Heart left ventricle (tissue), 16 donors: ENCODE measurements around the gene SULF2. TPM values are rescaled to one million over a fixed set of nuclear protein-coding genes. Genes with fewer than 3 reads are reported as not detected.

Experiments used
- ATAC-seq, 4 donors: fragments of 200-7000 bp; cut with Tn5 transposase; one replicate each; pipeline ENCODE4 v1.9.1; 2020 to 2022; ENCODE audit warnings: moderate library complexity in 4 of 4, mild to moderate bottlenecking in 3 of 4, moderate number of reproducible peaks in 1 of 4
- DNase-seq, 5 donors: peaks; one replicate each; pipeline ENCODE4 v3.0.0-alpha.2; 2020
- H3K27ac ChIP-seq, 12 donors: fragments of 200-600 bp; sonication (generic) in 4 of 12; one replicate each; pipeline versions ENCODE4 v1.5.0 to v1.8.0; 2016 to 2022; ENCODE audit warnings: mild to moderate bottlenecking in 2 of 12
- H3K27me3 ChIP-seq, 9 donors: fragments of 200-600 bp; sonication (generic) in 2 of 9; one replicate each; pipeline versions ENCODE4 v1.5.1 to v1.8.0; 2016 to 2022; ENCODE audit warnings: mild to moderate bottlenecking in 3 of 9
- H3K36me3 ChIP-seq, 9 donors: fragments of 200-600 bp; sonication (generic) in 2 of 9; one replicate each; pipeline versions ENCODE4 v1.5.0 to v1.8.0; 2018 to 2022; ENCODE audit warnings: mild to moderate bottlenecking in 2 of 9
- H3K4me1 ChIP-seq, 12 donors: fragments of 200-600 bp; sonication (generic) in 4 of 12; one replicate each; pipeline versions ENCODE4 v1.5.0 to v1.8.0; 2016 to 2022; ENCODE audit warnings: mild to moderate bottlenecking in 3 of 12
- H3K4me3 ChIP-seq, 12 donors: fragments of 200-600 bp; sonication (generic) in 4 of 12; one replicate each; pipeline versions ENCODE4 v1.5.0 to v1.8.0; 2017 to 2022; ENCODE audit warnings: mild to moderate bottlenecking in 9 of 12, moderate library complexity in 4 of 12
- H3K9me3 ChIP-seq, 12 donors: fragments of 200-600 bp; sonication (generic) in 4 of 12; one replicate each; pipeline versions ENCODE4 v1.5.0 to v1.8.0; 2016 to 2022; ENCODE audit warnings: mild to moderate bottlenecking in 1 of 12
- CTCF ChIP-seq, 12 donors: fragments of 200-600 bp; sonication (generic) in 4 of 12; IDR thresholded peaks; one replicate each; pipeline versions ENCODE4 v1.5.0 to v1.8.0; 2018 to 2022; ENCODE audit warnings: antibody characterized with exemption in 12 of 12, mild to moderate bottlenecking in 5 of 12
- POLR2A ChIP-seq, 2 donors: fragments of 450-650 bp; IDR thresholded peaks; one replicate each; pipeline ENCODE4 v1.6.1; 2017; ENCODE audit warnings: antibody characterized with exemption in 2 of 2, mild to moderate bottlenecking in 2 of 2, moderate library complexity in 2 of 2
- WGBS, 4 donors: extraction: QIAGEN DNeasy Blood & Tissue Kit in 2 of 4; methylation state at CpG; one replicate each; pipeline versions ENCODE4 v1.1.5 to v1.1.7; 2013 to 2018; 5-methylcytosine and 5-hydroxymethylcytosine counted together
- intact Hi-C, 10 donors: fragments of 100-400 bp; cut with DNase I; formaldehyde crosslinking; loops; one replicate each; pipeline versions ENCODE4 v1.11.1 to v1.14.2; 2022
- polyA plus RNA-seq, 2 donors: library from polyadenylated mRNA; stranded (reverse); fragments of 200-250 nt; gene quantifications; one replicate each; pipeline ENCODE4 v1.2.3, GENCODE V29; 2013
- total RNA-seq, 9 donors: library from RNA; depleted of rRNA in 2 of 9; stranded (reverse); fragments of >200 nt in 2 of 9; fragmentation: NEBNext Ultra II Directional in 3 of 9; extraction: Animal tissue kit (Norgen Biotek cat#: 25700) in 3 of 9; gene quantifications; one replicate each; pipeline versions ENCODE4 v1.1.0 to v1.2.4, GENCODE V29; 2016 to 2023
- donor health status: ischemic (EF 13 %, LVEDD 7.1; RV severe dilation, severe dysfunction).
- donor health status: healthy with polysubstance abuse.
- donor health status: DM: no; HTN: yes; CAD: no.
- donor health status: DM: no; HTN: no; CAD: no.
- donor health status: ischemic (EF 25% LVEDD 6.9; RV normal size, moderate dysfunction).
- donor health status: ischemic (EF 25% LVEDD 5.7; RV mildly dilated, moderate dysfunction).
- donor health status: healthy.
- donor health status: DM: yes; HTN: yes; CAD: no.
- donor health status: ischemic (EF 35%, LVEDD 5.7; RV mildly dilated, moderate dysfunction).
- donor health status: nonischemic (EF 11% LVEDD 7.7; RV severe dilation, severe dysfunction).
- donor health status: DM: yes; HTN: yes; CAD: no.
- donor health status: PGD.
- donor health status: ischemic (EF 29% LVEDD 5.4; RV normal size, mild dysfunction).
- donor health status: nonischemic (EF 23%, LVEDD 6.1; RV moderate dilation, normal function).

SULF2 gene
- total and polyA plus RNA-seq, 11 donors, result 16.7 to 51.5 (median 28.5) TPM

- Histone ChIP-seq H3K36me3 (no peaks in the 10 kb centered on the region), H3K4me3 (no peak overlapping the region), H3K27me3 (peaks cover 0 to 15% (median 4%) of the 10 kb centered on the region in 9 donors), H3K9me3 (peaks cover 0 to 10% (median 0%) of the 10 kb centered on the region in 12 donors), H3K27ac (no peak overlapping the region), H3K4me1 (peaks cover 0 to 54% (median 16%) of the 10 kb centered on the region in 12 donors)
- ATAC-seq (no peak), DNase-seq (no peak)
- TF ChIP-seq POLR2A (IDR thresholded peaks at IDR 0.05), result no peak
- no peak for TF ChIP-seq CTCF (IDR thresholded peaks at IDR 0.05)
- intact Hi-C loops, result loop anchor here in 1 of 10 donors (2.0 to 5.0 kb wide), 2 partner anchors 20 to 36 kb away; no protein-coding TSS in a partner anchor
- WGBS, 4 donors, result 76 to 88% (median 87%) methylated on average over 17 of the region's 17 CpGs
These were observed 6.6 kb downstream of the SULF2 start for GRCh38 chr20:47778398-47779354.

GRCh38 chr20:47777220-47777619, 8.1 kb downstream of the SULF2 start:
- intact Hi-C loops, result loop anchor here in 1 of 10 donors (5.0 kb wide), 1 partner anchor 35 kb away; no protein-coding TSS in a partner anchor
- Histone ChIP-seq H3K27me3 (peaks cover 0 to 3% (median 0%) of the 10 kb centered on the region in 9 donors), H3K36me3 (no peaks in the 10 kb centered on the region), H3K27ac (no peak overlapping the region), H3K4me1 (peaks cover 0 to 55% (median 14%) of the 10 kb centered on the region in 12 donors), H3K4me3 (no peak overlapping the region), H3K9me3 (peaks cover 0 to 10% (median 0%) of the 10 kb centered on the region in 12 donors)
- no peak for TF ChIP-seq CTCF (IDR thresholded peaks at IDR 0.05)
- no peak for TF ChIP-seq POLR2A (IDR thresholded peaks at IDR 0.05)
- ATAC-seq (no peak), DNase-seq (no peak)
- WGBS, 4 donors, result 93 to 99% (median 96%) methylated on average over 4 of the region's 4 CpGs

- 77 to 89% (median 86%) methylated on average over 3 to 4 of the region's 4 CpGs for WGBS, 4 donors
- intact Hi-C loops, result loop anchor here in 1 of 10 donors (5.0 kb wide), 1 partner anchor 34 kb away; no protein-coding TSS in a partner anchor
- no peak for ATAC-seq
- TF ChIP-seq POLR2A (IDR thresholded peaks at IDR 0.05), result no peak
- peaks cover 0 to 55% (median 14%) of the 10 kb centered on the region in 12 donors for H3K4me1 ChIP-seq
- H3K27me3 ChIP-seq, result peaks cover 0 to 1% (median 0%) of the 10 kb centered on the region in 9 donors
- H3K36me3 ChIP-seq, result no peaks in the 10 kb centered on the region
- DNase-seq, result no peak
- H3K4me3 ChIP-seq, result no peak overlapping the region
- peaks cover 0 to 10% (median 0%) of the 10 kb centered on the region in 12 donors for H3K9me3 ChIP-seq
- H3K27ac ChIP-seq, result no peak overlapping the region
These were observed 8.6 kb downstream of the SULF2 start for GRCh38 chr20:47776639-47777038.

- no peak for TF ChIP-seq POLR2A (IDR thresholded peaks at IDR 0.05)
- no peak for TF ChIP-seq CTCF (IDR thresholded peaks at IDR 0.05)
- Histone ChIP-seq H3K36me3 (peaks cover 0 to 3% (median 0%) of the 10 kb centered on the region in 9 donors), H3K4me1 (peaks cover 0 to 55% (median 16%) of the 10 kb centered on the region in 12 donors), H3K27ac (no peak overlapping the region), H3K4me3 (no peak overlapping the region), H3K27me3 (no peaks in the 10 kb centered on the region), H3K9me3 (peaks cover 0 to 10% (median 0%) of the 10 kb centered on the region in 12 donors)
- WGBS, 4 donors, result 77 to 91% (median 86%) methylated on average over 5 of the region's 5 CpGs
- DNase-seq (no peak), ATAC-seq (no peak)
- intact Hi-C loops, result loop anchor here in 1 of 10 donors (5.0 kb wide), 1 partner anchor 34 kb away; no protein-coding TSS in a partner anchor
These were observed 9.4 kb downstream of the SULF2 start for GRCh38 chr20:47775841-47776240.
